Measurements from ENCODE around the gene MAP7D3. TPM values are rescaled to one million over a fixed set of nuclear protein-coding genes. Genes with fewer than 3 reads are reported as not detected.
"Not testable (repeated sequence)": the region's sequence is repeated elsewhere in the genome, so short reads cannot be mapped to it uniquely, and the experiment has no call there.

MAP7D3 gene
- total RNA-seq, 1 donor, result 3.3 TPM

GRCh38 chrX:136262812-136263315 is 11.7 kb upstream of the MAP7D3 start:
- no peaks in the 10 kb centered on the region for H3K9me3 ChIP-seq (ENCODE audit: low read depth, low read length)
- H3K4me1 ChIP-seq (ENCODE audit: insufficient read depth, low read length), result no peaks in the 10 kb centered on the region
- no peaks in the 10 kb centered on the region for H3K27me3 ChIP-seq (ENCODE audit: insufficient read depth, low read length)
- H3K4me3 ChIP-seq (ENCODE audit: low read length), result no peak overlapping the region

GRCh38 chrX:136262243-136262642 is 11.0 kb upstream of the MAP7D3 start:
- H3K9me3 ChIP-seq (ENCODE audit: low read depth, low read length), result no peaks in the 10 kb centered on the region
- H3K27me3 ChIP-seq (ENCODE audit: insufficient read depth, low read length), result no peaks in the 10 kb centered on the region
- no peak overlapping the region for H3K4me3 ChIP-seq (ENCODE audit: low read length)
- H3K4me1 ChIP-seq (ENCODE audit: insufficient read depth, low read length), result no peaks in the 10 kb centered on the region

- Histone ChIP-seq H3K4me3 (ENCODE audit: low read length) (no peak overlapping the region), H3K9me3 (ENCODE audit: low read depth, low read length) (no peaks in the 10 kb centered on the region)
These were observed 10.1 kb upstream of the MAP7D3 start for GRCh38 chrX:136261321-136261720.

DNA sequence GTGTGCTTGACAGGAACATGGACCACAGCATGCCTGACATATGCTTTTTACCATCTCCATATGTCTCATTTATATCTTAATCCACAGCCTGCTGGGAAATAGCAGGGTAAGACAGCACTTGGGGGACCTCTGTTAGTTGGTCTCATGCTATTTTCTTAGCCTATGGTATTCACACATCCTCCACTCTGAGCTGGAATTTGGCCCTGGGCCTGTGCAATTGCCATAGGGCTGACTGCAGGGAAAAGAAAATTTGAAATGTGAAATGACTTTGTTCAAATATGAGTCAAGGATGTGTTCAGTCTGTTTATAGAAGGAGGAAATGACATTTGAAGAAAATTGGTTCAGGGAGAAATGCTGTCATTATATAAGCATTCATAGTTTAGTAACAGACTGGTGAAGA is 9.6 kb upstream of the MAP7D3 start:
- no peaks in the 10 kb centered on the region for H3K9me3 ChIP-seq (ENCODE audit: low read depth, low read length)
- H3K4me3 ChIP-seq (ENCODE audit: low read length), result no peak overlapping the region
- no peaks in the 10 kb centered on the region for H3K4me1 ChIP-seq (ENCODE audit: insufficient read depth, low read length)
- no peaks in the 10 kb centered on the region for H3K27me3 ChIP-seq (ENCODE audit: insufficient read depth, low read length)

More at GRCh38 chrX:136261321-136261720, 10.1 kb upstream of the MAP7D3 start:
- Histone ChIP-seq H3K4me1 (ENCODE audit: insufficient read depth, low read length) (no peaks in the 10 kb centered on the region), H3K27me3 (ENCODE audit: insufficient read depth, low read length) (no peaks in the 10 kb centered on the region)

GRCh38 chrX:136259543-136259942 is 8.3 kb upstream of the MAP7D3 start:
- no peaks in the 10 kb centered on the region for H3K27me3 ChIP-seq (ENCODE audit: insufficient read depth, low read length)
- H3K9me3 ChIP-seq (ENCODE audit: low read depth, low read length), result no peaks in the 10 kb centered on the region

GRCh38 chrX:136258951-136259350 is 7.8 kb upstream of the MAP7D3 start:
- no peaks in the 10 kb centered on the region for H3K4me1 ChIP-seq (ENCODE audit: insufficient read depth, low read length)
- no peak overlapping the region for H3K4me3 ChIP-seq (ENCODE audit: low read length)
- H3K9me3 ChIP-seq (ENCODE audit: low read depth, low read length), result no peaks in the 10 kb centered on the region
- no peaks in the 10 kb centered on the region for H3K27me3 ChIP-seq (ENCODE audit: insufficient read depth, low read length)

More at GRCh38 chrX:136259543-136259942, 8.3 kb upstream of the MAP7D3 start:
- Histone ChIP-seq H3K4me3 (ENCODE audit: low read length) (no peak overlapping the region), H3K4me1 (ENCODE audit: insufficient read depth, low read length) (no peaks in the 10 kb centered on the region)

DNA sequence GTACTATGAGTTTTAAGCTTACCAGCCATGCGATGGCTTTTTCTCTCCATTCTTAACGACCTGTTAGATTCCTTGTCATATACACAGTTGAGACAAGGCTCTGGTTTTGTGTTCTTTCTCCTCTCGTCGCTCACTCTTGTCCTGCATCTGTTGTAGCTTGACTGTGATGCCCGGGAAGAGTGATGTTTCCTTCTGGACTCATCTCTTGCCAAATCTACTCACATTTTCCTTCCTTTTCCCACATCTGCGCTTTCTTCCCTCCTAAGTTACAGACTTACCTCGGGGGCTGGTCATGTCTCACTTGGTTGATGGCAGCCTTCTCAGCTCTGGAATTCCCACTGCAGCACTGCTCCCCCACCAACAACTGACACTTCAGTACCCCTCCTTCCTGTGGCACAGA is 4.8 kb upstream of the MAP7D3 start:
- no peaks in the 10 kb centered on the region for H3K9me3 ChIP-seq (ENCODE audit: low read depth, low read length)
- no peaks in the 10 kb centered on the region for H3K4me1 ChIP-seq (ENCODE audit: insufficient read depth, low read length)
- H3K27me3 ChIP-seq (ENCODE audit: insufficient read depth, low read length), result no peaks in the 10 kb centered on the region
- H3K4me3 ChIP-seq (ENCODE audit: low read length), result no peak overlapping the region

- Histone ChIP-seq H3K27me3 (ENCODE audit: insufficient read depth, low read length) (no peaks in the 10 kb centered on the region), H3K9me3 (ENCODE audit: low read depth, low read length) (no peaks in the 10 kb centered on the region), H3K4me1 (ENCODE audit: insufficient read depth, low read length) (no peaks in the 10 kb centered on the region), H3K4me3 (ENCODE audit: low read length) (no peak overlapping the region)
These were observed 4.3 kb upstream of the MAP7D3 start for GRCh38 chrX:136255541-136255940.

DNA sequence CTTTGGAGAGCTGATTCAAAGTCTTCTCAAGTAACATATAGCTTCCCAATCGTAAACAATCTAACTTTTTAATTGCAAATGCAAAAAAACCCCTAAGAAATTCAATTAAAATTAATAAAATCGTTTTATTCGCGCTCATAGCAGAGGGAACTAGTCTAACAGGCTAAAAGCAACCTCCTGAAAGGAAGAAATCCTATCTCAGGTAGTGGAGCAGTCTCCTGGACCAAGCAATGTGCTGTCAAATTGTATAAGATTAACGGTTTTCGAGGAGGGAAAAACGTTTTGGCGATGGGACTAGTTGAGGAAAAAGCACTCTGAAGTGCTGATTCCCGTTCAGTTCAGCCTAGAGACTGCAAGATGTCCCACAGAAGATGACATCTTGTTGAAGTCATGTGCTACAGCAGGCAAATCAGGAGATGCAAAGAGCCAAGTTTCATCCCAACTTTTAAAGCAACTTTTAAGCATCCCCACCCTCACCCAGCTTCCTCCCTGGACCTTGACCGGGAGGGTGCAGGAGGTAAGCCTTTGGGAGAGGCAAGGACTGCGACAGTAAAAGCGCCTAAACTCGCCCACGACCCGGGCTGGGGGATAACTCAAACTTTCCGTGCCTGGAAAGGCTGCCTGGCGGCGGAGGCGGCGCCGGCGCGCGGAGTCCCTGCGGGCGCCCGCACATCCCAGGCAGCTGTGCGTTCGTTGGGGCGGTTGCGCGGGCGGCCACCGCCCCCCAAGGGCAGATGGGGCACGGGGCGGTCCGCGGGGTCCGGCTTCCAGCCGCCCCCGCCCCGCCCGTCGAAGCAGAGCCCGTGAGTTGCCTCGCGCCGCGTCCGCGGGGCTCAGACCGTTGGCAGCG is 784 bp downstream of the MAP7D3 start:
- Histone ChIP-seq H3K9me3 (ENCODE audit: low read depth, low read length) (no peaks in the 10 kb centered on the region), H3K4me3 (ENCODE audit: low read length) (peak overlapping the region; percentile 59), H3K4me1 (ENCODE audit: insufficient read depth, low read length) (peaks cover 5% of the 10 kb centered on the region), H3K27me3 (ENCODE audit: insufficient read depth, low read length) (no peaks in the 10 kb centered on the region)

DNA sequence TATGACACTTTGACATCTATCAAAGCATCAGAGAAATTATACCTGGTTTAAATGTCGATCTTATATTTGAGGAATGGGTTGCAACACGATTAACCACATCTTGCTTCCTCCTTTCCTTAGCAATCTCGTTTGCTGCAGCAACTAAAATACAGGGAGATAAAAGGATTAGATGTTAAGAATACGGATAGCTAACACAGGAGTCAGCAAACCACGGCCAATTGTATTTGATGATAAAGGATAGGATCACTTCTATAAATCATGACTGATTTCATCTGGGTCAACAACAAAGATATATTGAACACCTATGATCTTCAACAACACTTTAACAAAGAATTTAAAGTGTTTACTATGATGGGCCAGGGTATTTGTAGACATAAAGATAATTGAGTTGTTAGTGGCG is 5.0 kb downstream of the MAP7D3 start:
- Histone ChIP-seq H3K4me3 (ENCODE audit: low read length) (no peak overlapping the region), H3K27me3 (ENCODE audit: insufficient read depth, low read length) (no peaks in the 10 kb centered on the region), H3K4me1 (ENCODE audit: insufficient read depth, low read length) (peaks cover 5% of the 10 kb centered on the region), H3K9me3 (ENCODE audit: low read depth, low read length) (no peaks in the 10 kb centered on the region)

DNA sequence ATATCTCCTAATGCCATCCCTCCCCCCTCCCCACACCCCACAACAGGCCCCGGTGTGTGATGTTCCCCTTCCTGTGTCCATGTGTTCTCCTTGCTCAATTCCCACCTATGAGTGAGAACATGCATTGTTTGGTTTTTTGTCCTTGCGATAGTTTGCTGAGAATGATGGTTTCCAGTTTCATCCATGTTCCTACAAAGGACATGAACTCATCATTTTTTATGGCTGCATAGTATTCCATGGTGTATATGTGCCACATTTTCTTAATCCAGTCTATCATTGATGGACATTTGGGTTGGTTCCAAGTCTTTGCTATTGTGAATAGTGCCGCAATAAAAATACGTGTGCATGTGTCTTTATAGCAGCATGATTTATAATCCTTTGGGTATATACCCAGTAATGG is 13.4 kb downstream of the MAP7D3 start:
- H3K9me3 ChIP-seq (ENCODE audit: low read depth, low read length); H3K27me3 ChIP-seq (ENCODE audit: insufficient read depth, low read length); H3K4me3 ChIP-seq (ENCODE audit: low read length); H3K4me1 ChIP-seq (ENCODE audit: insufficient read depth, low read length): not testable (repeated sequence)

DNA sequence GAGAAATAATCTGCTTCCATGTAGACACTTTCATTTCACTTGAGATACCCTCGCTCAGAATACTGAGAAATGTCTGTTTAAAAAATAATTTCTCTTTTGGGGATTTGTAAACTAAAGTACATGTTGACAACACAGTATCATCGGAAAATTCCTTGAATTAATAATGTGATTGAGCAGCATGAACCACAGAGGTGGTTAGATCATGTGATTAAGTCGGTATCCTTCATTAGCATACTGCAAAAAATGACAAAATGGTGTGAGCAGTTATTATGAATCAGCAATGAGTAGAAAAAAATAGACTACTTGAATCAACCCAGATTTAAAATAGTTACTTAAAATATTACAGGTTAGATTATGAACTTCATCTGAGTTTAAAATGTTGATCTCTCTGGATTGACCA is 14.1 kb downstream of the MAP7D3 start:
- Histone ChIP-seq H3K9me3 (ENCODE audit: low read depth, low read length) (no peaks in the 10 kb centered on the region), H3K4me3 (ENCODE audit: low read length) (no peak overlapping the region), H3K4me1 (ENCODE audit: insufficient read depth, low read length) (no peaks in the 10 kb centered on the region), H3K27me3 (ENCODE audit: insufficient read depth, low read length) (no peaks in the 10 kb centered on the region)

DNA sequence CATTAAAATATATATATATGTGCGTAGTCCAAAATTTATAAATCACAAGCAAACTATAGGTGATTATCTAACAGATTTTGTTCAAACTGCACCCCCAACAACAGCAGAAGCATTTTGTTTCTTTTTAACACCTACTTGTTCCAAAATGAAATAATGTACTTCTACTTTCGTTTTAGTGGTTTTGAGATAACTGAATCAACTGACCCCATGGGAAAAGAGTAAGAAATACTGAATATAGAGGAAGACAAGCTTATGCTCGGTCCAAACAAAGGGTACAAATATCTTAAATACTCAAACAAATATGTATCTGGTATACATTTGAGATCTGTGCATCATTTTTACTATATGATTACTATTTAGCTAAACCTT is 22.4 kb downstream of the MAP7D3 start:
- Histone ChIP-seq H3K4me3 (ENCODE audit: low read length) (no peak overlapping the region), H3K9me3 (ENCODE audit: low read depth, low read length) (no peaks in the 10 kb centered on the region), H3K4me1 (ENCODE audit: insufficient read depth, low read length) (peaks cover 8% of the 10 kb centered on the region), H3K27me3 (ENCODE audit: insufficient read depth, low read length) (no peaks in the 10 kb centered on the region)

DNA sequence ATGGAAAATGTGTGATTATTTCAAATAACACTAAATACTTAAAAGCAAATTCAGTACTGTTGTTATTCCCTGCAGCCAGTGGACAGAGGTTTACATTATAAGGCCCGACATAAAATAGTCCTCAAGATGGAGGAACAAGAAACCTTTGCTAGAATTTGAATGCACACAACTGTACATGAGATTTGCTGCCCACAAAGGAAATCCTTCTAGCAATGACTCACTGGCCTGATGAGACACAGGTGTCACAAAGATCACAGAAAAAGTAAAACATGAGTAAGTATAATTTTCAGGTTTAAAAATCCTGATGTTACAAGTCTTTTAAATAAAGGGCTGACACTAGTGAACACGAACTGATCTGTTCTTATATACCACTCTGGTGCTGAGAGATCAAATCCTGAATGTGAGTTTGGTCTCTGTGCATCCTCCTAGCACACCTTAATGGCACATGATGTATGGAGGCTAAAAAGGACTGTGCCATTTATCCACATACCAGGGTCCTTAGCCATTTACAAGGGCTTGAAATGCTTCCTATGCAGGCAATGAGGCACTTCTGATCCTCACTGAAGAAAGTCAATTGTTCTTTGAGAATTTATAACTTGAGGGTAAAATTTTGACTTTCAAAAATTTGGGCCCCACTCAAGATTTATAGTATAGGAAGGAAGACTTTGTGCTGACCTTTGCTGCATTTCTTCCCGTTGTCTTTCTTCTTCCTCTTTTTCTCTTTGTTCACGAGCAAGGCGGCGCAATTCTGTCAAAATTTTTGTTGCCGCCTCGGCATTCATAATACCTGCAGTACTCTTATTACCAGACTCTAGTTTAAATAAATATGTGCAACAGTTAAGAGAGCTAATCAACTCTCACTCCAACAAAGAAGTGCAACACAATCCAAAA is 23.0 kb downstream of the MAP7D3 start:
- Histone ChIP-seq H3K27me3 (ENCODE audit: insufficient read depth, low read length) (no peaks in the 10 kb centered on the region), H3K9me3 (ENCODE audit: low read depth, low read length) (no peaks in the 10 kb centered on the region), H3K4me3 (ENCODE audit: low read length) (no peak overlapping the region), H3K4me1 (ENCODE audit: insufficient read depth, low read length) (peaks cover 8% of the 10 kb centered on the region)

GRCh38 chrX:136227074-136227473 is 24.1 kb downstream of the MAP7D3 start:
- Histone ChIP-seq H3K4me1 (ENCODE audit: insufficient read depth, low read length) (peaks cover 8% of the 10 kb centered on the region), H3K4me3 (ENCODE audit: low read length) (no peak overlapping the region), H3K9me3 (ENCODE audit: low read depth, low read length) (no peaks in the 10 kb centered on the region), H3K27me3 (ENCODE audit: insufficient read depth, low read length) (no peaks in the 10 kb centered on the region)

Measured in mononuclear cell (primary cell).